Activated T-helper 17 cell treated with anti-CD3 and anti-CD28 coated beads, Interleukin-2, amount 50 U/mL, for 72 hours (primary cell): ENCODE data around the gene WNK2. TPM values are rescaled to one million over a fixed set of nuclear protein-coding genes. Genes with fewer than 3 reads are reported as not detected.

ENCODE experiments used
- total RNA-seq, 2 donors: library from RNA; stranded (reverse); gene quantifications; one replicate each; pipeline ENCODE4 v1.2.3, GENCODE V29; 2022

Gene WNK2
- total RNA-seq, 2 donors from 2014 or later, result 0.39 to 0.93 TPM

Other genes with a start within 250 kb of the WNK2 start
- 10 to 100 TPM; 70.6 to 80.2 TPM for gene FGD3, start 236.6 kb upstream of the WNK2 start, total RNA-seq
- 10 to 100 TPM; 45.4 to 68.4 TPM for gene SUSD3, start 125.4 kb upstream of the WNK2 start, total RNA-seq
- gene CARD19, start 87.9 kb upstream of the WNK2 start, total RNA-seq, result 10 to 100 TPM; 83.6 to 87.3 TPM
- gene NINJ1, start 49.9 kb upstream of the WNK2 start, total RNA-seq, result 100 to 1,000 TPM in 1 of 2 donors, 10 to 100 TPM in 1; 56.0 to 197 TPM